CD1c-positive myeloid dendritic cell (primary cell): ENCODE results near the gene ZBTB20.
"Not testable (repeated sequence)": the region's sequence is repeated elsewhere in the genome, so short reads cannot be mapped to it uniquely, and the experiment has no call there.

Source experiments
- DNase-seq: peaks from one replicate; pipeline ENCODE4 v3.0.0-alpha.2; 2016; ENCODE audit errors: extremely low spot score

ZBTB20 gene

DNA sequence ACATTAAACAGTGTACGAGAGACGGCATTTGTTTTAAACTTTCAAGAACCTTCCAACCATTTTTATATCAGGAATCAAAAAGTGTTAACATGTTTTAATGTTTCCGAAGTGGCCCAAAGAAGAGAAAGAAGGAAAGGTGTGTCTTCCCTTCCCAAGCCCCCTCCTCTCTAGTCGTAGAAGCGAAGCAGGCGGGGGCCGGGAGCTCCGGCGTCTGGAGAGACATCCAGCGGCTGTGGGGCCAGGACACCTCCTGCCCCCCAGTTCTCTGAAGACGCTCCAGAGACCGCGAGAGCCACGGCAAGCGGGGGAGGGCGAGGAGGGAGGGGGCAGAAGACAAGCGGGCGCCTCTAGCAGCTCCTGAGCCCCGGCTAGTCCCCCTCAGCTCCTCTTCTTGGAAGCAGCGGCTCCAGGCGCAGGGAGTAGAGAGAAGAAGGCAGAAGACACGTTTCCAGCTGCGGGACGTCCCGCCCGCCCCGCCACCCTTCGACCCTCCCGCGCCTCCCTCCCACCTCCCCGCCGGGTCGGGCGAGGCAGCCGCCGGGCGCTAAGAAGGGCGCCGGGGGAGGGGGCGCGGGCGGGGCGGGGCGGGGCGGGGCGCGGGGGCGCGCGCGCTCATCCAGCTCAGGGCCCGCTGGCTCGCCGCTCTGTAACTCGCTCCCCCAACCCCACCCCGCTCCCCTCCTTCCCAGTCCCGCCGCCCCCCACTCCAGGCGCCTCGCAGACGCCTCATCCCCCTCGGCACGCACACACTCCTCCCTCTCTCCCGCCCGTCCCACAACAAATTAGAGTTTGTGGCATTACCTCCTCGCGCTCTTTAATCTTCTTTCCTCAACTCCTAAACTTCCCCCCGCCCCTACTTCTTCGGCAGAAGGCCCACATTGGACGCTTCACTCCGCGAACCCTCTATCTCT is at the start of gene ZBTB20:
TSS of gene ZBTB20 (minus strand) at position 871 of the 911 bp plus-strand sequence.
- DNase-seq = peak; percentile 63

DNA sequence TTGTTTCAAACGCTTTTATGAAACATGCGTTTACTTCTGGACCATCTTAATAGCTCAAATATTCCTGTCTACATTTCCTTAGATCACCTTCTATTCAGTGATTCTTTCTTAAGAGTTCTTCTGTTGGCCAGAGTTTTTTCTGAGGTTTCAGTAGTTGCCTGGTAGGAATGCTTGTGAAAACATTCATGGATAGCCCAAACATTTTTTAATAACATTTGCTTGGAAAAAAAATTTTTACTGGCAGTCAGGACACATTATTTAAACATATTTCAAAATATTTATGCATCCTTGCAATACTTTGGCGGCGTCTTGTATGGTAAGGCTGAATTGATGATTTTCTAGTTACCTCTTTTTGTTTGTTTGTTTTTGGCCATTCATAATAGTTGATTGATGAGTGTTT is 47.4 kb upstream of the ZBTB20 start:
- DNase-seq = no peak

DNA sequence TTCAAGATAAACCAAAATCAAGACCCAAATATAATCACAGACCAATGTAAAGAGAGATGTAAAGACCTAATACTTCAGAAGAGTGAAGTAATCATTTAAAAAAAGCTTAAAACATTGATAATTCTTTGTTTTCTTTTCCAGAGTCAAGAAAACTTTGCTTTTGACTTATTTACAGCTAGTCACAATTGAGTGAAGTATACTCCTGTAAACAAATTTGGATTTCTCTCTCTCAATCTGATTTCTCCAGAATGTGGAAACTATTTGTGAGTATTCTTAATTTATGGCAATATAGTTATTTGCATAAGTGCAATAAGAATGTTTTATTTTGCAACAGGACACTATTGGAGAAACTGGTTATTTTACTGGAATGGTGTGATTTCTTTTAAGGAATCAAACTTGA is 43.7 kb upstream of the ZBTB20 start:
- no peak for DNase-seq

DNA sequence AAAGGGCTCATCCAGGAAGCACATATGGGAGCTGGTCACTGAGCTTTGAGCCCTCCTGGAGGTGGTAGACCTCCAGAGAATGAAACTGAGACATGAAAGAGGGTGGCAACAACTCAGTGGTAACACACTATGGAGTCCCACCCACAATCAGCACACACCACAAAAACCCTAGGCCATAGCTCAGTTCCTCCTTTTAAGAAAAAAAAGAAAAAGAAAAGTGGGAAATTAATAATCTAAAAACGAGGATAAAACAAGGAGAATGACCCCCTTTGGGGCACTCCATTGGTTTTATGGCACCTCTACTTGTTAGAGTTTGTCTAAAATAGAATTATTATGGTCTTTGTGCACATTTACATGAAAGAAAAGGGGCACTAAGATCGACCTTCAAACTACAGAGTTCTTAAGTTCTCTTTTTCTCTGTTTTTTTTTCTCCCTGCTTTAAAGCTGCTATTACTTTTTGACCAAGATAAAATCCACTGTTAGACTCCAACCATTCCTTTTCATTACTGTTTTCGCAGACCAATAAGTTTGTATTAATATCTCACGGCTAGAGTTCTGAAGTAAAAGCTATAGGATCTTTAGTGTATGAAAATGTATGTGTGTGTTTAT is 40.2 kb upstream of the ZBTB20 start:
- no peak for DNase-seq

DNA sequence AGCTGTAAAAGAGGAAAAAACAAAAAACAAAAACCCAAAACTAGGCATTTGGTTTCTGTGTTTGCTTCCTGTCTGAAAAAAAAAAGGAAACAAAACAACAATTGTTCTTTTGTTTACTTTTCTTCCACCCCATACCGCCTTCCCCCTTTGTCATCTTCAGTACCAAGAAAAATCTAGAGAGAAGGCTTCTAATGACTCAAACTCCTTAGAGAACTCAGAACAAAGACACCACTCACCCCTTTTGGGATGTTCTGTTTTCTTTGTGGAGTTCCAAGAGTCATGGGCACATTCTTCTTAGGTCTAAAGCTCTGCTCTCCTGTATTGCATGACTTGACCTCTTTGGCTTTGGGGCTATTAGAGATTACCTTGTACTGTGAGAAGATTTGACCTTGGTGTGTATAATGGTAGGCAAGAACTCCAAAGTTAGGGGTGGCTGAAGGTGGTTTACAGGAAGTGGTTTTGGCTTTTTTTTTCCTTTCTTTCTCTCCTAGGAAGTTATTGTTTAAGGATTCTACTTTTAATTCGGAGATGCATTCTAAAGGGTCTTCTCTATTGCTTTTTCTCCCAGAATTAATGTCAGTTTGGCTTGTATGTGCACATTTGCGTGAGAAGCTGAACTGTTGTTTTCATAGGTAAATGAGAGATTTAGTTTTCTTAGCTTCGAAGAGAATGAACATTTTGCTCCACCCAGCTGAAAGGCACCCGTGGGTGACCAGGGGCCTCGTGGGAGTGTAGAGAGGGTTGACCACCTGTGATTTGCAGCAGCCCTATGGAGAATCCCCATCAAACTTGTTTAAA is 39.5 kb upstream of the ZBTB20 start:
- no peak for DNase-seq

DNA sequence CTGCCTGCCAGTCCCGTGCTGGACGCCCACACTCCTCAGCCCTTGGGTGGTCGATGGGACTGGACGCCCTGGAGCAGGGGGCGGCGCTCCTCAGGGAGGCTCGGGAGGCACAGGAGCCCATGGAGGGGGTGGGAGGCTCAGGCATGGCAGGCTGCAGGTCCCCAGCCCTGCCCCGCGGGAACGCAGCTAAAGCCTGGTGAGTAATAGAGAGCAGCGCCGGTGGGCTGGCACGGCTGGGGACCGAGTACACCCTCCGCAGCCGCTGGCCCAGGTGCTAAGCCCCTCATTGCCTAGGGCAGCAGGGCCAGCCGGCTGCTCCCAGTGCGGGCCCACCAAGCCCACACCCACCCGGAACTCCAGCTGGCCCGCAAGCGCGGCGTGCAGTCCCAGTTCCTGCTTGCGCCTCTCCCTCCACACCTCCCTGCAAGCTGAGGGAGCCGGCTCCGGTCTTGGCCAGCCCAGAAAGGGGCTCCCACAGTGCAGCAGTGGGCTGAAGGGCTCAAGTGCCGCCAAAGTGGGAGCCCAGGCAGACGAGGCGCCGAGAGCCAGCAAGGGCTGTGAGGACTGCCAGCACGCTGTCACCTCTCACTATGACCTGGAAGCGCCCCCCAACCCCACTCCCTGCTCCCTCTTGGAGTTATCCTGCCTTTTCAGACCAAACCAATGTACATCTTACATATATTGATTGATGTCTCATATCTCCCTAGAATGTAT is 37.9 kb upstream of the ZBTB20 start:
- not testable (repeated sequence) for DNase-seq

DNA sequence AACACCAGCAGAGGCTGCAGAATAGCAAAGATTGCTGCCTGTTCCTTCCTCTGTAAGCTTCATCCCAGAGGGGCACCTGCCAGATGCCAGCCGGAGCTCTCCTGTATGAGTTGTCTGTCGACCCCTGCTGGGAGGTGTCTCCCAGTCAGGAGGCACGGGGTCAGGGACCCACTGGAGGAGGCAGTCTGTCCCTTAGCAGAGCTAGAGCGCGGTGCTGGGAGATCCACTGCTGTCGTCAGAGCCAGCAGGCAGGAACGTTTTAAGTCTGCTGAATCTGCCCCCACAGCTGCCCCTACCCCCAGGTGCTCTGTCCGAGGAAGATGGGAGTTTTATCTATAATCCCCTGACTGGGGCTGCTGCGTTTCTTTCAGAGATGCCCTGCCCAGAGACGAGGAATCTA is 31.8 kb upstream of the ZBTB20 start:
- DNase-seq = not testable (repeated sequence)

DNA sequence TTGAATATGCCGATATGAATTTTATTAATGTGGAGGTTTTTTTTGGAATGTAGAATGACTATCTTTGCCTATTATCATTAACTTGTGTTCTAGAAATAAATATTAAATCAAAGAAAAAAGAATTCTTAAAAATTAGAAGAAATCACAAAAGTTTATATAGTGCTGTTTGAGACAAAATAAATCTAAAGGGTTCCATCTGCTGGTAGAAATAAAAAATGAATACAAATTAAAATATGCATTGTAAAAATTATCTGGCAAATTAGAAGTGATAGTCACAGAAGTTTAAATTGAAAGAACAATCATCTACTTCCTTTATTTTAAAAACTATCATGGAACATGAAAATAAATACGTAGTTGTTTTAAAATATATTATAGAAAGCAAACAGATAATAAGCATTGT is 22.7 kb upstream of the ZBTB20 start:
- DNase-seq = peak; percentile 26

DNA sequence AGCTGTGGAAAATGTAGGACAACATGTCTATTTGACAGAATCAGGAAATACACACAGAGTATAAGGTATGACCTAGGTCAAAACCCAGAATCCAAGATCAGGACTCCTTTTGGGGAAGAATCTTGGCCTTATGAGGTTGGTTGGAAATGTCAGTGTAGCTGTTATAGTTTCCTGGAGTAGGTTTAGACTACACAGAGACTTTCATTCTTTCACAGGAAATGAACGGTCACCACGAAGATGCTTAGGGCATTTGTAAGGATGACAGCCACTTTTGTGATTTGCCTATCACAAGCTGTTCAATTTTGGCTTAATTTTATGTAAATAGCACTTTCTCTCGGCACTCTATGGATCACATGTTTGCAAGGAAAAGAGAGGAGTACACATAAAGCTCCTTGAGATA is 18.6 kb upstream of the ZBTB20 start:
- no peak for DNase-seq

DNA sequence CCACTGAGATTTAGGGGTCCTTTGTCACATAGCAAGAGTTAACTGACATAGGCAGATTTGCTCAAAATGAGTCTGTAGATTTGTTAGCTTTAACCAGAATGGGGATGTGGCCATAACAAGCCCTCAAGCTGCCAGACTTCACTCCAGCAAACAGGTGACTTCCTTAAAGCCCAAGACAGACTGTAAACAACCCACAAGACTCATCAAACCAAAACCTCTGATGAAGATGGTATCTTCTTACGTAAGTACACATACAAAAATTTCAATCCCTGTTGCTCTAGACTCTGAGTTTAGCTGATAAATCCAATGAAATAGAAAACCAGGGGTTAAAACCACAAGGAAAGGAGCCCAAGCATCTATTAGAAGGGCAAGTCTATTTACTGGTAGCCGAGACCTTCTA is 18.2 kb upstream of the ZBTB20 start:
- DNase-seq = peak; percentile 26

DNA sequence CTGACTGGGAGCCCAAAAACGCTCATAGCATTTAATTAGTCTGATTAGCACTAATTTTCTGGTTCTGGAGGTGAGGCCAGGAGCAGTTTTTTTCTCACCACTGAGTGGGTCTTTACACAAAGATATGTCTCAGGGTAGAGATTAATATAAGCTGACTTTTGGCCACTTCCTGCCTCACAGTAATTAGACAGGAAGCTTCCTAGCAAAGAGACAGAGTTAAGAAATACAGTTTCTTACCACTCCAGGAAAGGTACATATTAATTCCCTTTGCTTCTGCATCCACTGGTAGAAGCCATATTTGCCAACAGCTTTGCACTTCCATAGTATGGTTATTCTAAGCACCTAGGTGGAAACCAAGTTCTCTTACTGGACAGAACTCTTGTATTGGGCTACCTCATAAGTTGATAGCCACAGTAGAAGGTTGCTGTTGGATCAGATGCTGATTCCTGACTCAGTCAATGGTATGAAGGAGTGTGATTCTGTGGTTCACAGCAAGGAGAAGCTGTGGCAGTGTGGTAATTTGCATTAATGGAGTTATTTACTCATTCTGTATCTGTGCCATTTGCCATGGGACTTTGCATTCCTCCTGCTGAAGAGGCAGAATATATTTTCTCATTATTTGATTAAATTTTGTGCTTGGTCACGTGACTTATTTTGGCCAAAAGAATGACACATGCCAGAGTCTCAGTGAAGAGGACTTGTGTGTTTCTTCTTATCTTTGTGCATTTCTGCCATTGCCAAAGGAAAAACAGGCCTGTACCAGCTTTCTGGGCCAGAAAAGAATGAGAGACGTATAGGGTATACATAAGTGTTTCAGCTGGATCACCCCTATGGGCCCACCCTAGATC is 17.5 kb upstream of the ZBTB20 start:
- no peak for DNase-seq

DNA sequence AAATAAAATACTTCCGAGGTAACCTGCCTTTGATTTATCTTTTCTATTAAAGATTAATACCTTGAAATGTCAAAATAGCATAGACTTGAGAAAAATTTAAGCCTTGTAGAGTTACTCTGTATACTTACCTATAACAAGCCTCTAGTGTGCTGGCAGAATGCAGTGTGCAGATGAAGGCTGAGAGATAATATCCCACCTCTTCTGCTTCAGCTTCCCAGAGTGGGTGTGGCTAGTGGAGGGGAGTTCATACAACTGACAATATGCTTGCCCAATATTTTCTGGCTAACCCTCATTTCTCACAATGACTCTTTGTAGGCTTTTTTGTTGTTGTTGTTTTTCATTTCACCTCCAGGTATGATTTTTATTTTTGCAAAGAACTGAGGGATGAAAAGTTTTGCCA is 15.7 kb upstream of the ZBTB20 start:
- no peak for DNase-seq

DNA sequence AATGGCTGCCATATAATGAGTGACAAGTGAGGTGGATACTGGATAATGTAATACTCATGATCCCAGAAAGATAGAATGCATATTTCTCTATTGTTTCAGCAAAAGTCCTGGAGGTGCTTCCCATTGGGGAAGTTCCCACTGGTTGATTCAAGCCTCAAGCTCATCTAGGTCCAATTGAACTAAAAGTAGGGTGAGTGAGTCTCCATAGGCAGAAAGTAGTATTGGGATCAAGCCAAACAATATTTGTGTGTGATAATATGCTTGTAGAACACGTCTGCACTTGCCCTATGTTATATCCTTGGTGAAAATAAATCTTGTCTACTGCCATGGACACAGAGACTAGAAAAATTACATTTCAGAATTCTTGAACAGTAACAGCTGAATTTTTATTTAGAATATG is 14.8 kb upstream of the ZBTB20 start:
- no peak for DNase-seq

DNA sequence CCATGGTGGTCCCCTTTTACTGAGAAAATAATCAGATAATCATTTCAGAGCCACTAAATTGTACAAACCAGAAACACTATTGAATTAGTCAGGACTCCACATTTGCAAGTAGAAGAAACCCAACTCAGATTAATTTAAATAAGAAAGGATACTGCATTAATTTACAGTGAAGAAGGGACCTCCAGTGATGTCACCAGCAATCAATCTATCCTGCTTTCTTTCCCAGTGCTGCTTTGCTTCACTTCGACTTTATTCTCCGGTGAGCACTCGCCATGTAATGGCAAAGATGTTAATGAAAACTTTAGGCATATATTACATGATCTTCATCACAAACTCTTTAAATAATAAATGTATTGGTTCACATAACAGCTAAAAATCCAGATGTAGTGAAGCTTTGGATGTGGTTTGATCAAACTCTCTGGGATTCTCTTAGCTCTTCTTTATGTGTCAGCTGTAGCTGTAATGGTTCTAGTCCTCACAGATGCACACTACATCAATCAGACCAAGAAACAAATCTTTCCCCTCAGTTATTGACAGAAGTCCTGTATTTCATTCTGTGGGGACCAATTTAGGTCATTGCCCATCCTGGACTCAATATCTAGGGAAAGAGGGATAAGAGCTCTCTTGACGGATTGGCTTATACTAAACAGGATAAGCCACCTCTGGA is 14.2 kb upstream of the ZBTB20 start:
- DNase-seq = no peak

DNA sequence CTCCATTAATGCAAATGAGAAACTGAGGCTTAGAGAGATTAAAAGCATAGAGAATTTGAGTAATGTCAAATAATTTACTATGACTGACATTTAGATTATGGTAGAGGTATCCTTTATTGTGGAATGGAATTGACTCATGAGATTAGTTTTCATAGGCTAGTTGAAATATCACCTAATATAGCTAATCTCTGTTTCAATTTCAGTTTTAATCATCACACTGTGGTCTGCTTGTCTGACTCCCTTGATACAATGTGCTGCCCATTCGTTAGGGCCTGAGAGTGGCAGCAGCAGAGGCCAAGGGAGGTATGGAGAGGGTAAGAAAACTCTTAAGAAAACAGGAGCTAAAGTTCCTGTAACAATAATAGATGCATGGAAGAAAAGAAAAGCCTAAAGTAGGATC is 13.2 kb upstream of the ZBTB20 start:
- no peak for DNase-seq

DNA sequence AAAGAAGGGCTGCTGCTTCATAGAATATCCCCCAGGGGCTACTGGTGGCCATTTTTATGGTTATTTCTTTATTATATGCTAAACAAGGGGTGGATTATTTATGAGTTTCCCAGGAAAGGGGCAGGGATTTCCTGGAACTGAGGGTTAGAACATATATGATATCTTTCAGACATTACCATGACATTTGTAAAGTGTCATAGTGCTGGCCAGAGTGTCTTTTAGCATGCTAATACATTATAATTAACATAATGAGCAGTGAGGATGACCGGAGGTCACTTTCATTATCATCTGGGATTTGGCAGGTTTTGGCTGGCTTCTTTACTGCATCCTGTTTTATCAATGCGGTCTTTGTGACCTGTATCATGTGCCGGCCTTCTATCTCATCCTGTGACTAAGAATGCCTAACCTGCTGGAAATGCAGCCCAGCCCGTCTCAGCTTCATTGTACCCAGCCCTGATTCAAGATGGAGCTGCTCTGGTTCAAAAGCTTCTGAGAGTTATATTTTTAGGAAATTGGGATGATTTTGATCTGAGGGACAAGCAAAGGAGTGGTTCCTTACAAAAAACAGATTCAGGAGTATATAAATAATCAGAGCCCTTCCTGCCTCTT is 9.1 kb upstream of the ZBTB20 start:
- DNase-seq = no peak

DNA sequence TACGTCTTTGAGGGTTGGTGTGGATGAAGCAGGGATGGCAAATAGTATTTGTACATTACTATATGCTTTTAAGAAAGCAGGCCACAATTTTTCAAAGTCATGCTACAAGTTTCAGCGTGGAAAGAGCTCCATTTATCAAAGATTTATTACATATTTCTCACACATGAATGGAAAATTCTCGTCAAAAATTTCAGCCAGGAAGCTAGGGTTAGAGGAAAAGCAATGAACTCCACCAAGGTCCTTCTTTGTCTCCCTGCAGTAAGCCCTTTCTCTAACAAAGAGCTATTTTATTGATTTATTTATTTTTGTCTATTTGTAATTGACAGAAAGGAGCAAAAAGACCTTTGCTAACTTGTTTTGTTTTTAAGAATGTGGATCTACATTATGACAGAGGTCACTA is 7.5 kb upstream of the ZBTB20 start:
- DNase-seq = no peak

DNA sequence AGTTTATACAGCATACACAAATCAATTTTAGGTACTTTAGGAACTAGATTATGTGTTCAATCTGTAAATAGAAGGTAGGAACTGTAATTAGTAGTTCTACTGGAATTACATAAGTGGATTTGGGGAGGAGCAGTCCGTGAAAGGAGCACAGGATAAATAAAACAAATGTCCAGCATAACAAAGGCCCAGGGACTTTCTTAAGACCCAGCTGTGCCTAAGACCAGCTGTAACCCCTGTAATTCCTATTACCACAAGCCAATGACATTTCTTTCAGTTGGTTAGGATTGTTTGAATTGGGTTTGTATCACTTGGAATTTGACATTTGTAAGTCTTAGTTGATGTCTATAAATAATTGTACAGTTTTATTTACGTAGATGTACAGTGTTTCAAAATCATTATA is 4.8 kb upstream of the ZBTB20 start:
- no peak for DNase-seq

DNA sequence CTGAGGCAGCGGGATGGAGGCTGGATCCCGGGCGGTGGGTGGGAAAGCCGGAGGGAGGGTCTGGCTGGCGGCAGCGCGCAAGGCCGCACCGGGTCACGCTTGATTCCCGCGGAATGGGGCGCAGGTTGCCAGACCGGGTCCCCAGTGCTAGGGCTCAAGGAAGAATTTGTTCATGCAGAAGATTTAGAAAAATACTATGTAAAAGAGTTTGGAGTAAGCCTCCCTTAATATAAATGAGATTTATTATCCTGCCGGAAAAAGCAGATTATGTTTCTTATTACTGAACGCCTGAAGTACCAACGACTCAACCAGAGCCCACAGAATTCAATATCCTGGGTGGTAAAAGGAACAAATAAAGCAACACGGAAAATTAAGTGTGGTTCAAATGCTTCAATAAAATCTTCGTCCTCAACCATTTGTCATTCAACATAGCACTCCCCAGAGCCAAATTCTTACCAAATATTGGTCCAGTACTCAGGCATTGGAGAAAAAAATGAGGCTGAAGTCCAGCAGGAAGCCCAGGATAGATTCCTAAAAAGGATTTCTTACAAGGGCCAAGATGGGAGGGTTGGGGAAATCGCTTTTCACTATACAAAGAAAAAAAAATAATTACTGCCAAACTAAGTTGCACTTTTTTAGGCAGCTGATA is 1.2 kb upstream of the ZBTB20 start:
- no peak for DNase-seq
